IMR-90 (cell line): ENCODE measurements around the gene DGKG. TPM values are rescaled to one million over a fixed set of nuclear protein-coding genes. Genes with fewer than 3 reads are reported as not detected.
A peak's percentile ranks its signal among the peaks of the same experiment; 100 is the strongest.

Experiments used
- MAFK ChIP-seq: IDR thresholded peaks from 2 replicates; pipeline ENCODE4 v1.6.1; 2012; ENCODE audit warnings: low read depth, low read length, improper control_type of control experiment
- MAZ ChIP-seq: IDR thresholded peaks from 2 replicates; pipeline ENCODE4 v1.6.1; 2012; ENCODE audit warnings: low read depth, mild to moderate bottlenecking, low read length, improper control_type of control experiment, moderate library complexity, borderline replicate concordance
- NFE2L2 ChIP-seq: fragments of 150-350 bp; IDR thresholded peaks from 2 replicates; pipeline ENCODE4 v1.6.1; 2016; ENCODE audit warnings: low read depth, mild to moderate bottlenecking, low read length
- RFX5 ChIP-seq: IDR thresholded peaks from 2 replicates; pipeline ENCODE4 v1.8.0; 2012; ENCODE audit warnings: low read depth, mild to moderate bottlenecking, low read length, moderate library complexity
- polyA plus RNA-seq, 3 experiments: library from polyadenylated mRNA; depleted of rRNA; stranded (reverse); fragments of >200 nt; gene quantifications; 2 replicates each; pipeline ENCODE4 v1.2.3, GENCODE V29; 2012; ENCODE audit warnings: low replicate concordance in 1 of 3
- total RNA-seq: library from RNA; depleted of rRNA; stranded (reverse); fragments of >200 nt; gene quantifications from 2 replicates; pipeline ENCODE4 v1.2.3, GENCODE V29; 2012

Gene DGKG
- total and polyA plus RNA-seq, 2 of the 4 experiments (the other 2 are of a cell fraction) = 1.2 to 4.1 TPM

- TF ChIP-seq MAZ (peak; percentile 79), RFX5 (peak; percentile 52; the same call in 1 of the 2 replicates), MAFK (peak; percentile 54), NFE2L2 (peak; percentile 33; the same call in 1 of the 2 replicates)
Observed at GRCh38 chr3:186108941-186109865, 252.8 kb downstream of the DGKG start, which contains the start of gene ETV5 (continued).
